ENCODE measurements around the gene BTG3. TPM values are rescaled to one million over a fixed set of nuclear protein-coding genes. Genes with fewer than 3 reads are reported as not detected.

The BTG3 gene
- total RNA-seq, 1 experiment from 2014 or later = 57.0 TPM

- H3K36me3 Mint-ChIP-seq (ENCODE audit: insufficient read depth, unreplicated experiment) = no peaks in the 10 kb centered on the region
- H3K4me3 Mint-ChIP-seq (ENCODE audit: unreplicated experiment) = no peak overlapping the region
- no peaks in the 10 kb centered on the region for H3K27me3 Mint-ChIP-seq (ENCODE audit: insufficient read depth, unreplicated experiment)
- BruUV-seq (replicated peaks) = no TSS peak
- H3K27ac Mint-ChIP-seq (ENCODE audit: low read depth, unreplicated experiment) = no peak overlapping the region
- ChIA-PET POLR2A (interaction anchor here (1.6 kb wide), 1 partner anchor 23 kb away, joined by 4 read pairs; no protein-coding TSS in a partner anchor), CTCF (interaction anchor here (0.6 to 9.2 kb wide), 26 partner anchors 8 to 232 kb away, joined by 3 to 146 read pairs (median 4); no protein-coding TSS in a partner anchor)
- TF ChIP-seq CTCF (IDR thresholded peaks at IDR 0.05; ENCODE audit: unreplicated experiment) = peak; percentile 45
- intact Hi-C loops (cut with micrococcal nuclease) = loop anchor here (2.0 to 10.0 kb wide), 2 partner anchors 71 to 199 kb away; partner anchors contain the start of gene CXADR
- peak; percentile 62 for DNase-seq (ENCODE audit: unreplicated experiment)
- H3K4me1 Mint-ChIP-seq (ENCODE audit: insufficient read depth, unreplicated experiment) = no peaks in the 10 kb centered on the region
- no peaks in the 10 kb centered on the region for H3K9me3 Mint-ChIP-seq (ENCODE audit: unreplicated experiment)
Measured at GRCh38 chr21:17585875-17586450, 26.7 kb downstream of the BTG3 start.

- Mint-ChIP-seq H3K27ac (ENCODE audit: low read depth, unreplicated experiment) (no peak overlapping the region), H3K36me3 (ENCODE audit: insufficient read depth, unreplicated experiment) (no peaks in the 10 kb centered on the region)
- POLR2A ChIA-PET = no interaction called here
Measured at GRCh38 chr21:17583898-17584297, 28.8 kb downstream of the BTG3 start.

GRCh38 chr21:17580319-17580718 is 32.4 kb downstream of the BTG3 start:
- intact Hi-C loops (cut with micrococcal nuclease) = loop anchor here (10.0 kb wide), 1 partner anchor 66 kb away; the partner anchor contains the start of gene CXADR
- no peak for TF ChIP-seq CTCF (IDR thresholded peaks at IDR 0.05; ENCODE audit: unreplicated experiment)
- Mint-ChIP-seq H3K36me3 (ENCODE audit: insufficient read depth, unreplicated experiment) (peaks cover 6% of the 10 kb centered on the region), H3K9me3 (ENCODE audit: unreplicated experiment) (no peaks in the 10 kb centered on the region), H3K27ac (ENCODE audit: low read depth, unreplicated experiment) (no peak overlapping the region), H3K4me3 (ENCODE audit: unreplicated experiment) (no peak overlapping the region), H3K4me1 (ENCODE audit: insufficient read depth, unreplicated experiment) (no peaks in the 10 kb centered on the region), H3K27me3 (ENCODE audit: insufficient read depth, unreplicated experiment) (no peaks in the 10 kb centered on the region)
- POLR2A ChIA-PET = interaction anchor here (0.6 kb wide), 1 partner anchor 927 kb away, joined by 5 read pairs; no protein-coding TSS in a partner anchor
- no peak for DNase-seq (ENCODE audit: unreplicated experiment)
- no TSS peak for BruUV-seq (replicated peaks)
- CTCF ChIA-PET = interaction anchor here (0.8 to 9.2 kb wide), 3 partner anchors 11 to 193 kb away, joined by 3 to 146 read pairs (median 3); no protein-coding TSS in a partner anchor

More at GRCh38 chr21:17583898-17584297, 28.8 kb downstream of the BTG3 start:
- CTCF ChIA-PET = interaction anchor here (1.2 to 9.2 kb wide), 4 partner anchors 29 to 218 kb away, joined by 4 to 146 read pairs (median 10); no protein-coding TSS in a partner anchor
- intact Hi-C loops (cut with micrococcal nuclease) = loop anchor here (10.0 kb wide), 1 partner anchor 69 kb away; the partner anchor contains the start of gene CXADR
- no peak for DNase-seq (ENCODE audit: unreplicated experiment)
- TF ChIP-seq CTCF (IDR thresholded peaks at IDR 0.05; ENCODE audit: unreplicated experiment) = no peak
- Mint-ChIP-seq H3K27me3 (ENCODE audit: insufficient read depth, unreplicated experiment) (no peaks in the 10 kb centered on the region), H3K4me1 (ENCODE audit: insufficient read depth, unreplicated experiment) (no peaks in the 10 kb centered on the region), H3K4me3 (ENCODE audit: unreplicated experiment) (no peak overlapping the region), H3K9me3 (ENCODE audit: unreplicated experiment) (no peaks in the 10 kb centered on the region)
- no TSS peak for BruUV-seq (replicated peaks)

- BruUV-seq (replicated peaks) = no TSS peak
- intact Hi-C loops (cut with micrococcal nuclease) = no loop called here
- H3K4me1 Mint-ChIP-seq (ENCODE audit: insufficient read depth, unreplicated experiment) = no peaks in the 10 kb centered on the region
- H3K36me3 Mint-ChIP-seq (ENCODE audit: insufficient read depth, unreplicated experiment) = peaks cover 6% of the 10 kb centered on the region
- H3K4me3 Mint-ChIP-seq (ENCODE audit: unreplicated experiment) = no peak overlapping the region
- POLR2A ChIA-PET = no interaction called here
- no peaks in the 10 kb centered on the region for H3K9me3 Mint-ChIP-seq (ENCODE audit: unreplicated experiment)
- DNase-seq (ENCODE audit: unreplicated experiment) = no peak
- no peaks in the 10 kb centered on the region for H3K27me3 Mint-ChIP-seq (ENCODE audit: insufficient read depth, unreplicated experiment)
- no peak for TF ChIP-seq CTCF (IDR thresholded peaks at IDR 0.05; ENCODE audit: unreplicated experiment)
- H3K27ac Mint-ChIP-seq (ENCODE audit: low read depth, unreplicated experiment) = no peak overlapping the region
- CTCF ChIA-PET = interaction anchor here (9.2 kb wide), 1 partner anchor 191 kb away, joined by 146 read pairs; no protein-coding TSS in a partner anchor
Measured at GRCh38 chr21:17578876-17579275, 33.8 kb downstream of the BTG3 start.

All from MCF 10A (cell line).